HG02973 (cell line): Measurements from ENCODE around the gene PGM1.

Experiments used
- ATAC-seq: cut with Tn5 transposase; IDR thresholded peaks from one replicate; pipeline ENCODE4 v1.9.1; 2021; ENCODE audit warnings: moderate library complexity; ENCODE audit not compliant: unreplicated experiment

The PGM1 gene

GRCh38 chr1:63663873-63664272, 70.7 kb downstream of the PGM1 start:
- ATAC-seq = no peak

- ATAC-seq = no peak
These were observed 71.5 kb downstream of the PGM1 start for GRCh38 chr1:63664742-63665141.

GRCh38 chr1:63665410-63665809, 72.2 kb downstream of the PGM1 start:
- ATAC-seq = no peak

DNA sequence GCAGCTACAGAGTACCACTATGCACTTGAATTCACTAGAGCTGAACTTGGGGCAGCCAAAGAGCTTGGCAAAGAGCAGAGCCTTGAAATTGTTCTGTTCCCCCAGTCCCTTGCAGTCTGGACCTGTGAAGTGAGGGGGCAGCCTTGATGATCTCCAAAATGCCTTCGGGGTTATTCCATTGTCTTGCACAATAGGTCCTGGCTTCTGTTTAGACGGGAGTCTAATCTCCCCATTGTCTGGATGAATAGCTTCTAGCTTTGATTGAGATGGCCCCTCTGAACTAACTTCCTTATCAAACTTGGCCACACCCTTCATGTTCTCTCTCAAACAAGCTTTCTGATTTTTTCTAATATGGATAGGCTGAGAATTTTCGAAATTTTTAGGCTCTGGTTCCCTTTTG, 72.6 kb downstream of the PGM1 start:
- ATAC-seq = no peak

GRCh38 chr1:63668298-63668697, 75.1 kb downstream of the PGM1 start:
- ATAC-seq = no peak

DNA sequence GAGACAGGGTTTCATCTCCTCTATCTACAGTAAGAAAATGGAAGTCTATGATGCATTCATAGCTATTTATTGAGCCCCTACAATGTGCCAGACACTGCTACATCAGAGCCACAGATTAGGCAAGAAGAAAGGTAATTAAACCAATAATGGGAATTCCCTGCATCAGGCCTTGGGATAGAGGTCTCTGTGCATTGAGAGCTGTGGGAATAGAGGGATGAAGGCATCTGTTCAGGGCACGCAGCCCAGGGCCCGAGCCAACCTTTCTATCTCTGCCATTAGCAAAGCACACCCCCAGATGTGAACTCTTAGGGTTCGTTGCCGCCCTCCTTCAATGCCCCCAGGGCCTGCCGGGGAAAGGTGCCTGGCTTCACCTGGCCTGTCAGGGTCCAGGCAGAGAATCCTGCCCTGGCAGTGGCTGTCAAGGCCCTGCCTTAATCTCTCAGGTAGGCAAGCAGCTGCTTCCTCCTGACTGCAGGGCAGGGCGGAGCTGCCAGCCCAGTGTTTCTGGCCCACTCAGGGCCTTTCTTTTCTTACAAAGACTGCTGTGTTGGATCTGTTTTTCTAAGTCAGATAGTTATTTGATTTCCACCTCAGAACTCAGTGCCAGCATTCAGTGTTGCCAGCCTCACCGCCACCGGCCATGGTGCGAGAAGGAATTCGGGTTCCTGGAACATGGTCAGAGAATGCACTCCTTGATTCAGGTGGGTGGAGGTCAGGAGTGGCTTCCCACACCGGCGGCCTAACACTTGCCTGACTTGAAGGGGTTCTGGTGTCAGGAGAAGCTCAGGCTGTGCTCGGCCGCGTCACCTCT, 76.1 kb downstream of the PGM1 start:
- ATAC-seq = no peak

- no peak for ATAC-seq
These were observed 77.0 kb downstream of the PGM1 start for GRCh38 chr1:63670164-63670563.

- ATAC-seq = no peak
These were observed 78.3 kb downstream of the PGM1 start for GRCh38 chr1:63671514-63671913.

DNA sequence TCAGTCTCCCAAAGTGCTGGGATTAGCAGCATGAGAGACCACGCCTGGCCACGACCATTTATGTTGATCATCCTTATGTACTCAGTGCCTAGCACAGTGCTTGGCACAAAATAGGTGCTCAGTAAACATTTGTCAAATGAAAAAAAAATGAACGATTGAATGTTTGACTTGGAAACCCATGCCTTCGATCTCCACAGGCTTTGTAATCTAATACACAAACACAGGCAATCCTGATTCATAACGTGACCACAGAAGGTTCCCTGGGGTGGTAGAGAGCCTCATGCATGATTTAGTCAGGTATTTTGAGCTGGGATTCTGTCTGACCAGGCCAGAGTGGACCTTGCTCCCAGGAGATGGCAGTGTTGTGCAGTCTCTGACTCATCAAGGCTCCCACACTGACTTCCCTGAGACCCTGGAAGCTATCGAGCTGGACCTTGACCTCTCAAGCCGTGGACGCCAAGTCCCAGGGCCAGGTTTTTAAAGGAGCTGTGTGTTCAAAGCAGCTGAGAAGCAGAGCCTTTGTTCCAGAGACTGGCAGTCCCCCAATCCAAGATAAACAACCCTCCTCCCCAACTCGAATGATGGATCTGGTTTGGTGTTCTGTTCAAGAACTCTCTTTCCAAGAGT, 81.1 kb downstream of the PGM1 start:
- ATAC-seq = no peak

GRCh38 chr1:63674865-63675419, 81.7 kb downstream of the PGM1 start:
- no peak for ATAC-seq

GRCh38 chr1:63675420-63675931, 82.3 kb downstream of the PGM1 start:
- ATAC-seq = no peak

- ATAC-seq = no peak
These were observed 84.3 kb downstream of the PGM1 start for GRCh38 chr1:63677497-63677896.

- ATAC-seq = no peak
These were observed 85.0 kb downstream of the PGM1 start for GRCh38 chr1:63678200-63678599.

GRCh38 chr1:63679076-63679475, 85.9 kb downstream of the PGM1 start:
- no peak for ATAC-seq

GRCh38 chr1:63679589-63679988, 86.4 kb downstream of the PGM1 start:
- ATAC-seq = no peak

GRCh38 chr1:63682936-63683335, 89.7 kb downstream of the PGM1 start:
- ATAC-seq = no peak

DNA sequence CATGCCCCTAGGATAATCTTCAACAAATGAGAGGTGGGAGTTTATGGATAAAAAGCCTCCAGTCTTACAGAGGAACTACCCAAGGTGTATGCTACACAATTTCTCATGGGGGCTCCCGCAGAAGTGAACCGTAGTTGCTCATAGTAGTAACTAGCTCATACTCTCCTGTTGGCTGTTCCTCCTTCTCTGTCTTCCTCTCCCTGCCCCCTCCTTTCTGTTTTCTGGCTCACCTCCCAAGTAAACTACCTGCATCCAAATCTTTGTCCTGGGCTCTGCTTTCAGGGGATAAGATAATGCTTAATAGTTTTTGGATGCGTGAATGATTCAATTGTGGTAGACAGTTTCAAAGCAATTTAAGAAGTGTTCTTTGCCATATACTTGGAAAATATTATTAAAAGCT, 90.5 kb downstream of the PGM1 start:
- no peak for ATAC-seq

DNA sequence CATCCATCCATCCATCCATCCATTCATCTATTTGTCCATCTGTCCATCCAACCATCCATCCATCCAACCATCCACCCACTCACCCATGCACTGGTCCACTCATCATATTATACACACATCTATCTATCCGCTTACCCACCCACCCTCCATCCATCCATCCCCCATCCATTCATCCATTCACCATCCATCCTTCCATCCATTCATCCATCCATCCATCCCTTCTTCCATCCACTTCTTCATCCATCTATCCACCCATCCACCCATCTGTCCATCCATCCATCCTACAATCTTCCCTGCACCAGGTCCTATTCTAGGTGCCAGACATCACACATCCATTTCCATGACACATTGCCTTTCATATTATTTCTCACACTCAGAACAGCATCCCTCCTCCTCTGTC, 93.5 kb downstream of the PGM1 start:
- ATAC-seq = no peak

DNA sequence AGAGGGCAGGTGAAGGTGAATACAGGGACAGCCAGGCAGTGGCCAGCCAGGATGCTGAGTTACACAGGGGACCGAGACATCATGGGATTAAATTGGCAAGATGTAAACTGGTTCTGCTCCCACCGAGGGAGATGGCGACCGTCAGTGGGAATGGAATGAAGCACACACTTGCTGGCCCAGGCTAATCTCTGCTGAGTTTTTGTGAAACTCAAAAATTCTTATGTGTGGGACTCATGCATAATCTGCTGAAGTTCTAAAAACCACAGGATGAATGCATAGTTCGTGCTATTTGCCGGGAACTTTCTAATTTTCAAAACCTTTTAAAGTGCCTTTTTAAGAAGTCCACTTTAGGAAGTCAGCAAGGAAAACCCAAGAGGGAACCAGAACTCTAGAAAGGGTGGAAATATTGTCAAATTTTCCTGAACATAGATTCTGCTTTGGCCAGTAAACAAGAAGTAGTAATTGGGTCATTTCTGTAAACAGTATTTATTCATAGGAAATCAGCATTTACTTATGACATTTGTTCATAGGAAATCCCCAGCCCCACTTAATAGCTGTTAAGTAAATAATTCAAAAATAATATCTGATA, 95.2 kb downstream of the PGM1 start:
- no peak for ATAC-seq

DNA sequence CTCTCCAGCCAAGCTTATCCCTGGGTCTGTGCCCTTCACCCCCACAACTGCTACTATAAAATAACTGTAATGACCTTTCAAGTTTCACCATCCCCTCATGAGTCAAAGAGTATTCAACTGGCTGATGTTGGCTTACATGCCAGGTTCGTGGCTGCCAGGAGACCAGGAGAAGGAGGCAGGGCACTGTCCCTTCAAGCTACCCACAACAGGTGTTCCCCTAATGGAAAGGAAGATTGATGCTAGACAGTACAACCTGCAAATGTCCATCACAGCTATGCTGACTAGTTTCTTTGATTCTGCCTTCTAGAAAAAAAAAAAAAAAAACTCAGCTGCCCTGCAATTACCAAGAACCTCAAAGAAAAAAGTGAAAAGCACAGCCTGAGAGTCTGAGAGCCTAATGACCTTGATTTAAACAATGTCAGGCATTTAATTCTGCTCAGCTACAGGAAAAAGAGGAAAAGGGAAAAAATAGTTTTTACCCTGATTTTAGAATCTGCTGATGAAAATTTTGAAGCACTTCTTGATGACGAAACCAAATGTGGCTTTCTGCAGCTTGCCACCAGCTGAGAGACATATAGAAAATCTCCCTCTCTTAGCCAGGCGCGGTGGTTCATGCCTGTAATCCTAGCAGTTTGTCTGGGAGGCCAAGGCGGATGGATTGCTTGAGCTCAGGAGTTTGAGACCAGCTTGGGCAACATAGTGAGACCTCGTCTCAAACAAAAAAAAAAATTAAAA, 97.9 kb downstream of the PGM1 start:
- no peak for ATAC-seq
